ENCODE results near the gene DNAH10. TPM values are rescaled to one million over a fixed set of nuclear protein-coding genes. Genes with fewer than 3 reads are reported as not detected.
"Not testable (repeated sequence)": the region's sequence is repeated elsewhere in the genome, so short reads cannot be mapped to it uniquely, and the experiment has no call there.

DNAH10 gene
- polyA plus RNA-seq, 1 donor = 7.5 TPM

DNA sequence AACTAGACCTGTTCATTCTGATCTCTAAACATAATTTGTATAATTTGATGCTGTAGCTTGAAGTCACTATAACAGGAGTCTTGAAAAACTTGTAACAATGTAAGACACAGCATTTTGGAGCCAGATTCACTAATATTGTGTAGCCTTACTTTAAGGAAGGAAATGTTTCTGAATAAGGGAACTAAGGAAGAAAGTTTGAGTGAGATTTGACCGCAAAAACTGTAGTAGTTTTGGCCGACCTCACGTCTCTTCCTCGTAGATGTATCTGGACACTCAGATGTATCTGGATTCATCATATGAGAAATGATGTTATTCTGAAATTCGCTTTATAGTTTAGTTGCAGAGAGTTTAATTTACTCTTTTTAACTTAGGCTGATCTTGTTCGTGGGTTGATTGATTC lies 13.9 kb upstream of the DNAH10 start:
- DNase-seq = no peak

DNA sequence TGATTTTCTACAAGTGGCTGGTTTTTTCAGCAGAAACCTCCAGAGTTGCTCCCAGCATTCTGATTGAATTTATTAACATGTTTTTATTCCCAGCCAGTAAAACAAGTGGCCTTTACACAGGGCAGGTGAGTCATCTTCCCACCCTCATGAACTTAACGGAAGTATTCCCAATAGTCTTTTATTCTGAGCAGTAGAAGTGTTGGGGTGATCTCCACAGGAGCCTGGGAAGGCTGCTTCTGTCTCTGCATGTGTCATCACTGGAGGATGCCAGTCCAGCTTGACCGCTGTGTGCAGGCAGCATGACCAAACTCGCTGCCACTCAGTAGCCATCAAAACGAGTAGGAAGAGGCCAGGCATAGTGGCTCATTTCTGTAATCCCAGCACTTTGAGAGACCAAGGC lies 13.4 kb upstream of the DNAH10 start:
- no peak for DNase-seq

DNA sequence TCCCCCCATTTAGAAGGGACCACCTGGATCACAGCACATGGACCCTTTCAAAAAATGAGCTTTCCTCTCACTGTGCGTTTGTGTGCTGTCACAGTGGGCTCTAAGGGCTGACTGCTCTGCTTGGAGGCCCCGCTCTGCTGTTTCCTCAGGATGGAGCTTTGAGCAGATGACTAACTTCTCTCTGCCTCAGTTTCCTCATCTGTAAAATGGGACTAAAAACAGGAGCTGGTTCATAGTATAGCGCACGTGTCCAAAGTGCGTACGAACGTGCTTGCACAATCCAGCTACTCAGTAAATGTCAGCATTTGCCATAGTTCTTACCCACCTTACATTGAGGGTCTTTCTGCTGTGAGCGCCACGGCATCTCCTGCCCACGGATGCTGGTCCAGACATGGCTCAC lies 12.7 kb upstream of the DNAH10 start:
- DNase-seq = no peak

DNA sequence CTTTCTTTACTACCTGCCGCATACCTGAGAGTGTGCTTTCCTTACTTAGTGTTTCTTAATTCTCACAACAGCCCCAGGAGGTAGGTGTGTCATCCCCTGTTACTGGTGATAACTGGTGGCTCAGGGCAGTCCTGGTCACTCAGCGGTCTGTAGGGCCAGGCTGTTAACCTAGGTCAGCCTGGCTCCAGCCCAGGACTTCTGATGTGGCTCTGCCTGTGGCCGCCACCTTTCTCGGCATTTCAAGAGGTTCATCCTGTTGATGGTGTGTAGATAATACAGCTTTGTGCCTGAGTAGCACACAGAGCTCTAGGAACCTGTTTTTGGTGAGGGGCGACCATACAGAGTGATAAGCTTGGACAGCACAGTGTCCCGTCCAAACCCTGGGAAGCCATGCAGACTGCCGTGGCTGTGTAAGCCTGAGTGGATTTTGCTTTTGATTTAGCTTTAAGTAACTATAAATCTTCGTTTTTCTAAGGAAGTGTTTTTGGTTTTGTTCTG lies 11.9 kb upstream of the DNAH10 start:
- no peak for DNase-seq

DNA sequence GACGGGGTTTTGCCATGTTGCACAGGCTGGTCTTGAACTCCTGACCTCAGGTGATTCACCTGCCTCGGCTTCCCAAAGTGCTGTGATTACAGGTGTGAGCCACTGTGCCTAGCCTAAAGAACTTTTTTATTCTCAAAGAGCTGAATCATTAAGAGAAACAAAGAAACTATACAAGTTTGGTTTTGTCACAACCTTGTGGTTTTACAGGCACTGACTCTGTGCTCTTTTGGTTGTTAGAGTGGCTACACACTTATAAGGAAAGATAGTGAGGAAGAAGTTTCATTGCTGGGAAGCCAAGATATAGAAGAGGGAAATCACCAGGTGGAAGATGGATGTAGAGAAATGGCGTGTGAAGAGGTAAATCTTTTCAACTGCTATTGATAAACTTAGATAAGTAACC lies 10.1 kb upstream of the DNAH10 start:
- no peak for DNase-seq

DNA sequence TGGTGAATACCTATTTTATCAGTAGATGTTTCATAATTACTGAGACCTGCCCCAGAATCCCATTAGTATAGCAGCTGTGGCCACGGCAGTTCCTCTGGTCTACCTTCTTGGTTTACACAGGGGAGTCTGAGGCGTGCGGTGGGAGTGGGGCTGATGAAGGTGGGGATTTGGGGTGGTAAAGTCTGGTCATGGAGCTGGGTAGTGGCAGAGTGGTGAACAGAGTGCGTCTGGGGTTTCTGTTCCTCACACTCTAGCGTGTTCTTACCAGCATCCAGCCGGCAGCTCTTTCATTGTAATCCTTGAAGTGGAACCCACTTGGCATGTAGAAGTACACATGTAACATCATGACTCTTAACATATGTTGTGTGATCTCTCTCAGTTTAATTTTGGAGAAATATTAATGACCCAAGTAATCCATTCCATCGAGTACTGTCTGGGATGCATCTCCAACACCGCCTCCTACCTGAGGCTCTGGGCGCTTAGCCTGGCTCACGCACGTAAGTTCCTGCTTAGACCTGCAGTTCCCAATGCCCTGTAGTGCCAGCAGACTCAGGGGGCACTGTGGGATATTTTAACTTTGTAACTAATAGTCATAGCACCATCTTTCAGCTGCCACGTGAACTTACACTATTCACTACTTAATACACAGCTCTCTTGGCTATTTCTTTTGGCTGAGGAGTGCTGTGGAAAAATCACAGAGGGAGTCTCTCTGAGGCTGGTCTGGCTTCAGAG lies 7.9 kb upstream of the DNAH10 start:
- no peak for DNase-seq

DNA sequence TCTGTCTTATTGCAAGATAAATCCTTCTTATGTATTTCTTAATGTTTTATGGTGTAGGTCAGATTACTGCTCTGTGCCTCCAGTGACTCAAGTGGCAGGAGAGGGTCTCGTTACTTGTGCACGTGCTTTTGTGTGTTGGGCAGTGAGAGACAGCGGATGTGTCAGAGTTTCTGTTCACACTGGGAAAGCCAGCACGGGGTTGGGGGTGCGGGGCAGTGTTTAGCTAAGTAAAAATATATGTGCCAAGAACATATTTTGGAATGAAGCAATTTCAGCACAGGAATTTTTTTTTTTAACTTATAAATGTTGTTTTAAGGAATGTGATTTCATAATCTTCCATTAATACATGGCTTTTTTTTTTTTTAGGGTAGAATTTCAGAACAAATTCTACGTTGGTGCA lies 4.5 kb upstream of the DNAH10 start:
- DNase-seq = no peak

DNA sequence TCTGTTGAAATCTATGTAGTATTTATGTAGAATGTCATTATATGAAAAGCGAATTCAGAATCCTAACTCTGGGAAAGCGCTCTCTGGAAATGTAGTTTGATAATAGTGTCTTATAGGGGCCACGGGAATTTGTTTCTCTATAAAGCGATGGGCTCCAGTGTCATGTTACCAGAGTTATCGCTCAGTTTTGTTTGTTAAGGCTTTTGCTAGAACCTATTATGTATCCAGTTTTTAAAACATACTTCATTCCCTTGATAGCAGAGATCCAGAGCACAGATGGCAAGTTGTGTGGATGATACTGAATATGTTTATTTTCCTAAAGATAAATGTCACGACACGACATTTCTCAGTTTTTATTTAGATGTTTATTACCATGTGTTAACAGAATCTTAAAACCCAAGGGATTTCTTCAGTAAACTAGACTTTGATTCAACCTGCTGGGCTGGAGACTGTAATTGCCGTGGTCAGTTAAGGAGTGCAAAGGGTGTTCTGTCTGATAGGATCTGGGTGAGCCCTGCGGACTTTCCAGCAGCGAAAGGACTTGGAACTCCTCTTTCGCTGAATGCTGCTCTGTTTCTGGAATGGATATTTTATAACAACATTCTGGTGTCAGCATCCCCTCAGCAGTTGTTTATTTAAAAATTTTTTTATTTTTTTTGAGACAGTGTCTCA lies 1.7 kb upstream of the DNAH10 start:
- DNase-seq = no peak

DNA sequence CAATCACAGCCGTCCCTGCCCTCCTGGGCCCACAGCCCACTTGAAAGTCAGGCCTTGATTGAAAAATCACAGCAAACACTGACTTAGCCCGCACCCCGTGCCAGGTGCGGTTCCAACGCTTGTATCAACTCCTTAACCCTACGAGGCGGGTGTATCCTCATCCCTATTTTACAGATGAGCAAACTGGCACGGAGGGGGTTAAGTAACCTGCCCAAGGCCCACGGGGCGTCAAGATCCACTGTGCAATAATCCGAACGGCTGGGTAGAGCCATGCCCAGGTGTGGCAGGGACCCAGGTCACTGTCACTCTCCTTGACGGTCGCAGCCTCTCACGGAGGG lies 583 bp downstream of the DNAH10 start:
- no peak for DNase-seq

DNA sequence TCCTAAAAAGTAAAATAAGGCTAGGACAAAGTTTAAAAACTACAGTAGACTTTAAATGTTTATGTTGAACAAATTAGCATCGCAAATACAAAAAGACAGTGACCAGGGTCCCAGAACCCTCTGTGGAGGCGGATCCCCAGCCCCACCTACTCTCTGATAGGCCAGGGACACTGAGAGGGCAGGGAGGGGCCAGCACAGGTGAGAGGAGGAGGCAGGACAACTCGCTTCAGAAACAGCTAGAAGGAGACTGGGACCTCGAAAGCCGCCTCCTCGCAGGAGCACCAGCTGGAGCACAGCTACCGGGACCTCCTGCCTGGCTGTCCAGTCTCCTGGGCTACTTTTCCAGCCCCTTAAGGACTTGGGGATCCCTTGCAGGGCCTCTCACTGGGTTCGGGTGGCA lies 992 bp downstream of the DNAH10 start:
- DNase-seq = no peak

DNA sequence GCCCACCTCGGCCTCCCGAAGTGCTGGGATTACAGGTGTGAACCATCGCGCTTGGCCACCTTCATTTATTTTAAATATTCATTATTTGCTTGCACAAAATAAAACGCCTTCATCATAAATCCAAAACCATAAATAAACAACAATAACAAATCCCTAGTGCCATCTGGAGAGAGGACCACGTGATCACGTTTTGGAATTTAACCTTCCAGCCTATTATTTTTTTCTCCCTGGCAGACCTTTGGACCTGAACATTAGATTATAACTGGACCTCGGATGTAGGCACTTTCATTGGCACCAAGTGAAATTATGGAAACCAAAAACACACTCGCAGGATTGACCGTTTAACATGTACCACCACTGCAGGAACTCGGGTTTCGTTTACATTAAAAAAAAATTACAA lies 2.0 kb downstream of the DNAH10 start:
- DNase-seq = no peak

DNA sequence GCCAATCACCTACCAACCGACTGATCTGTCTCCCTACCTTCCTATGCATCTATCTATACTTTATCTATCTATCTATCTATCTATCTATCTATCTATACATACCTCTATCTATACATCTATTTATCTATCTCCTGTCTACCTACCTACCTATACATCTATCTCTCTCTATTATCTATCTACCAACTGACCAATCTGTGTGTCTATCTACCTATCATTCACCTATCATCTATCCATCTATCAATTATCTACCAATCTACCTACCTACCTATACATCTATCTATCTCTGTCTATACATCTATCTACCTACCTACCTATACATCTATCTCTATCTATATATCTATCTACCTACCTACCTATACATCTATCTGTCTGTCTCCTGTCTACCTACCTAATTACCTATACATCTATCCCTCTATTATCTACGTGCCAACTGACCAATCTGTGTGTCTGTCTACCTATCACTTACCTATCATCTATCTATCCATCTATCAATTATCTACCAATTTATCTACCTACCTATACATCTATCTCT lies 3.5 kb downstream of the DNAH10 start:
- DNase-seq = no peak

DNA sequence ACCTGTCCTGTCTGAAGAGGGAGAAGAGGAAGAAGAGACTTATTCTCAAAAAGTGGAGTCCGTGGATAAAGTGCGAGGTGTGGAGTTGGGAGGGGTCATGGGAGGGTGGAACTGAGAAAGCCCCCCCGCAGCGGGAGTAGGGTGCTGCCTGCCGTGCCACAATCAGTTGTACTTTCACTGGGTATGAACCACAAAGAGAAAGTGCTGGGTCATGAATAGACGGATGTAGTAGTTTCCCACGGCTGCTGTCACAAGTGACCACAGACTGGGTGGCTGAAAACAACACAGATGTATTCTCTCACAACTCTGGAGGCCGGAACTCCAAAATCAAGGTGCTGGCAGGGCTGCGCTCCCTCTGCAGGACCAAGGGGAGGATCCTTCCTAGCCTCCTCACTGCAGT lies 5.5 kb downstream of the DNAH10 start:
- no peak for DNase-seq

DNA sequence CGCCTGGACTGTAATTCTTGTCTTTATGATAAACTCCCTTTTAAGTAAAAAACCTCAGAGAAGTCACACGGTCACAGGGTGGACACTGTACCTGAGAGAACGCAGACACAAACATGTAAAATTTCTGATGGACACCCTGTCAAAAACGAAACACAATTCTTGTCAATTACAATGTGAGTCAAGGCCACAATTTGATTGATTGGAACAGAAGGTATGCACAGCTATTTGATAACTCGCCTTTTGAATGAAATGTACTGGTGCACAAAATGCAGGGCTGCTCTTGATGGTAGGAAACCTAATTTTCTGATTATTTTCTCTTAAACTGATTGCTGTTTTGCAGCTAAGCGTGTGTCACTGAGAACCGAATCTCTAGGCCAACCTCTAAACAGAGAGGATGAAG lies 9.2 kb downstream of the DNAH10 start:
- DNase-seq = no peak

DNA sequence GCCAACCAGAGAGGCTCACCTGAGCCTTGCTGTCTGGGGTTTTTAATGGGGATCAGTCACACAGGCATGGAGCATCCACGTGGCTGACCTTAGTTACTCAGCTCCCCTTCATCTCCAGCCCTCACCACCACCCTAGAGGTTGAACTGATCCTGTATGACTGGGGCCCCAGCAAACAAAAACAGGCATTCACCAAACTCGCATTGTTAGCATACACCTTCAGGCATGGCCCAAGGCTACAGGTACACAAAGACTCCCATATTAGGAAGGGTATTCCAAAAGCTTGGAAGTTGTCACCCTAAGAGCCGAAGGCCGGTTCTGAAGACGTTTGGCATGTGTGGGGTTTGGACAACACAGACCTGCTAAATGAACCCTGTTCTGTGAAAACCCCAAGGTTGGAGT lies 10.0 kb downstream of the DNAH10 start:
- DNase-seq = no peak

DNA sequence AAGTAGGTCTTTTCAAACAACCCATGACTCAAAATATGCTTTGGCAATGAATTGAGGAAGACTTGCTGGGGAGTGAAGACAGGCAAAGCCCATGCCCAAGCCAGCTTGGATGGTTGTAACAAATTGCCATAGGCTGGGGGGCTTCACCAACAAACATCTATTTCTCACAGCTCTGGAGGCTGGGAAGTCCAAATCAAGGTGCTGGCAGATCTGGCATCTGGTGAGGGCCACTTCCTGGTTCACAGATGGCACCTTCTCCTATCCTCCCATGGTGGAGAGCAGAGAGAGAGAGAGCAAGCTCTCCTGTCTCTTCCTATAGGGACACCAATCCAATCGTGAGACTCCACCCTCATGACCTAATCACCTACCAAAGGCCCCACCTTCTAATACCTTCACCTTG lies 11.3 kb downstream of the DNAH10 start:
- no peak for DNase-seq

DNA sequence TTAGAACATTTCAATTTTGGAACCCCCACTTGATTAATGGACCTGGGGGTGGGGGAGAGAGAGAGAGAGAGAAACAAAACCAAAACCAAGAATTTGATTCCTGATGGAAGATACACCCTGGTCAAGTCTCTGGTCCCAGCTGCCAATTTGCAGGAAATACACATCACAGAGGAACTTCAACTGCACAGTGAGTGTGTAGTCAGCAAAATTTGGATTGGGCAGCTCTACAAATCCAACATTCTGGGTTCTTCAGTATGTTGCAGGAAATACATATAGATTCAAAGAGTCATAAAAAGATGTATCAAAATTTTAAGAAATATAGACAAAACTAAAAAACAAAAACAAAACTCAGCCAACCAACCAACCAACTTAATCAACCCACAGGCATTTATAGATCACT lies 17.4 kb downstream of the DNAH10 start:
- no peak for DNase-seq

DNA sequence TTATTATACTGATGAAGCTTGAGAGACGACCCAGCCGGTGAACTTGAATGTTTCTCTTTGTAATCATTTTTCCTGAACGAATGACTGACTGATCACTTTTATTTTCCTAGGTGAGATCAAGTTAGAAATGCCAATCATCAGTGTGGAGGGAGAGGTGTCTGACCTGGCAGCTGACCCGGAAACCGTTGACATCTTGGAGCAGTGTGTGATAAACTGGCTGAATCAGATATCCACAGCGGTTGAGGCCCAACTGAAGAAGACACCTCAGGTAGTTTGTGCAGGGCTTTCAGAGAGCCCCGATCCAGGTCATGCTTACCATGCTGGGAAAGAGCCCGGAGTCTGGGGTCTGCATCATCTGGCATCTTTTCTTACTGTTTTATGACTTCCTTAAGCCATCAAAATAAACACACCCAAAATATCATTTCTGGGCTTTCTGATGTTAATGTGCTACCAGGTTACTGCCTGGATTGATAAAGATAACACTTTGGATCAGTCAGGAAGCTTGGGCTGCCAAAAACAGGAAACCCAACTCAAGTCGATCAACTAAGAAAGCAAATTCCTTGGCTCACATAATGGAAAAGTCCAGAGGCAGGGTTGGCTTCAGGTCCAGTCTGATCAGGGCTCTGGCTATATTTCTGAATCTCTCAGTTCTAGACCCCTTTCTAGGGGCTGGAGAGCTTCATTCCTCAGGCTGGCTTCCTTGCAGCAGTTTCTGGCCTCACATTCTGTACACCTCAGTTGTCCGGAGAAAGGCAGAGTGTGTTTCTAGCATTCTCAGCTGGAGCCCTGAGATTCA lies 21.1 kb downstream of the DNAH10 start:
- DNase-seq = no peak

DNA sequence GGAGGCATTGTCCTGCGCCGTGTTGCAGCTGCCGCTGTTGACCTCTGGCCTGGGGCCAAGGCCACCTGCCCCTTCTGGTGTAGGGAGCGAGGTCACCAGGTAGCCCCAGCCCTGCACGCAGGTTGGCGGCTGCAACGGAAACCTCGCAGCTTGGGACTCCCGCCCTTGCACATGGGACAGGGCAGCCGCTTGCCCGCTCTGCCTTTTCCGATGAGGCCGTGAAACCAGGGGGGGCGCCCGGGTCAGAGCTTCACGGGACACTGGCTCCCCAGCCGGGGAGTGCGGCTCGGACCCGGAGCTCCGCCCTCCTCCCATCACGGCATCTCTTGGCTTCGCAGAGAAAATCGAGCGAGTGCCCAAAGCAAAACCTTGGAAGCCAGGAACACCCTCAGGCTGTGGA lies 25.4 kb downstream of the DNAH10 start:
- no peak for DNase-seq

DNA sequence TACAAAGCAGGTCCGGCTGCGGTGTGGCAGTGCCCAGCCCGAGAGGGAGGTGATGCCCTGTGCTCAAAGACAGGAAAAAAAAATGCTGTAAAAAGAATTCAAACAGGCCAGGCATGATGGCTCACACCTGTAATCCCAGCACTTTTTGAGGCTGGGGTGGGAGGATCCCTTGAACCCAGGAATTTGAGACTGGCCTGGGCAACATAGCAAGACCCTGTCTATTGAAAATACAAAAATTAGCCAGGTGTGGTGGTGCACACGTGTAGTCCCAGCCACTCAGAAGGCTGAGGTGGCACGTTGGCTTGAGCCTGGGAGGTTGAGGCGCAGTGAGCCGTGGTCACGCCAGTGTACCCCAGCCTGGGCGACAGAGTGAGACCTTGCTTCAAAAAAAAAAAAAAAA lies 26.4 kb downstream of the DNAH10 start:
- no peak for DNase-seq

DNA sequence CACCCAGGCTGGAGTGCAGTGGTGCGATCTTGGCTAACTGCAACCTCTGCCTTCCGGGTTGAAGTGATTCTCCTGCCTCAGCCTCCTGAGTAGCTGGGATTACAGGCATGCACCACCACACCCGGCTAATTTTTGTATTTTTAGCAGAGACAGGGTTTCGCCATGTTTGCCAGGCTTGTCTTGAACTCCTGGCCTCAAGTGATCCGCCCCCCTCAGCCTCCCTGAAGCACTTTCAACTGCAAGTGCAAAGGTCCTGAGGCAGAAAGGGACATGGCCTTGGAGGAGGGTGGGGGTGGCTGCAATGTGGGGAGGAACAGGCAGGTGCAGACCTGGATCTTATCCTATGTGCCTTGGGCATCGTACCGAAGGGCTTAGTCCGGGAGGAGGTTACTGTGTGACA lies 27.3 kb downstream of the DNAH10 start:
- DNase-seq = not testable (repeated sequence)

DNA sequence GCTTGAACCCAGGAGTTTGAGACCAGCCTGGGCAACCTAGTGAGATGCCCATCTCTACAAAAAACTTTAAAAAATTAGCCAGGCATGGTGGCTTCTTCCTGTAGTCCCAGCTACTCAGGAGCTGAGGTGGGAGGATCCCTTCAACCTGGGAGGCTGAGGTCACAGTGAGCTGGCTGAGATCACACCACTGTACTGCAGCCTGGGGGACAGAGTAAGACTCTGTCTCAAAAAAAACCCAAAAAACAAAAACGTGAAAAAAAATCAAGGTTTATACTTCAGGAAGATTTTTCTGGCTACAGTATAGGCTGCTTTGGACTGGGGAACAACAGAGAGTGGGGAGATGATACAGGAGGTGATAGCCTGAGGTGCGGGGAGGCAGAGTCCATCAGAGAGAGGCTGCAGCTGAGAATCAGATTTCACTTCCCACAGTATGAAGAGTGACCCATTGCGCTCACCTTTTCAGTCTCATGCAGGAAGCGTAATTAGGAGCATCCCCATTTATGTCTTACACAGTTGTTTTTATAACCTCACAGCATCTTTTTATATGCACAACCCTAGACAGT lies 28.9 kb downstream of the DNAH10 start:
- DNase-seq = peak; percentile 19

DNA sequence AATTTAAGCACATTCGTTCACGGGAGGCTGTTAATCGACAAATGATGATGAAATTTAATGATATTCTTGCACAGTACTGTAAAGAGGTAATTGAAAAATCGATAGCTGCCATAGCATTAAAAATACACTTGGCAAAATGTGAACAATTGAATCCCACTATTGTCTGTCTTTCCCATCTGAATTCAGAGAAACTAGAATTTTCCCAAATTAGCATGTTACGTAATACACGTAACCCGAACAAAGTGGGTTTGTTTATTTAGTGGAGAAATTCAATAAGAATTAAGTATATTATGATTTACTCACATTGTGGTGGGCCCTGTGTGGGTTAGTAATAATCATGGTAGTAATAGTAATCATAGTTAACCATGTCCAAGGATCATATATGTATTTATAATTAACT lies 31.9 kb downstream of the DNAH10 start:
- DNase-seq = no peak
